Endothelial cell of umbilical vein (primary cell): Measurements from ENCODE around the gene YJU2.

Experiments
- POLR2A ChIP-seq: IDR thresholded peaks from 2 replicates; pipeline ENCODE4 v1.6.1; 2012; ENCODE audit warnings: low read depth, mild to moderate bottlenecking, control low read depth, low read length
- POLR2AphosphoS5 ChIP-seq: IDR thresholded peaks from 2 replicates; pipeline ENCODE4 v1.6.1; 2012; ENCODE audit warnings: low read depth, mild to moderate bottlenecking, control low read depth, low read length, moderate library complexity; ENCODE audit not compliant: insufficient read depth
- TF ChIP-seq, protein P1 (sequence below), 2 donors: IDR thresholded peaks; 1 replicate in 1 of 2; 2 replicates in 1 of 2; pipeline ENCODE4 v1.5.1; 2011; ENCODE audit warnings: low read length in 2 of 2, mild to moderate bottlenecking in 2 of 2, moderate library complexity in 2 of 2, control low read depth in 1 of 2, inconsistent platforms in 1 of 2, low read depth in 1 of 2; ENCODE audit not compliant: insufficient read depth in 1 of 2; ENCODE audit errors: extremely low read depth in 1 of 2

GRCh38 chr19:4291184-4291732 is 44.4 kb downstream of the YJU2 start:
- TF ChIP-seq, protein P1, sequence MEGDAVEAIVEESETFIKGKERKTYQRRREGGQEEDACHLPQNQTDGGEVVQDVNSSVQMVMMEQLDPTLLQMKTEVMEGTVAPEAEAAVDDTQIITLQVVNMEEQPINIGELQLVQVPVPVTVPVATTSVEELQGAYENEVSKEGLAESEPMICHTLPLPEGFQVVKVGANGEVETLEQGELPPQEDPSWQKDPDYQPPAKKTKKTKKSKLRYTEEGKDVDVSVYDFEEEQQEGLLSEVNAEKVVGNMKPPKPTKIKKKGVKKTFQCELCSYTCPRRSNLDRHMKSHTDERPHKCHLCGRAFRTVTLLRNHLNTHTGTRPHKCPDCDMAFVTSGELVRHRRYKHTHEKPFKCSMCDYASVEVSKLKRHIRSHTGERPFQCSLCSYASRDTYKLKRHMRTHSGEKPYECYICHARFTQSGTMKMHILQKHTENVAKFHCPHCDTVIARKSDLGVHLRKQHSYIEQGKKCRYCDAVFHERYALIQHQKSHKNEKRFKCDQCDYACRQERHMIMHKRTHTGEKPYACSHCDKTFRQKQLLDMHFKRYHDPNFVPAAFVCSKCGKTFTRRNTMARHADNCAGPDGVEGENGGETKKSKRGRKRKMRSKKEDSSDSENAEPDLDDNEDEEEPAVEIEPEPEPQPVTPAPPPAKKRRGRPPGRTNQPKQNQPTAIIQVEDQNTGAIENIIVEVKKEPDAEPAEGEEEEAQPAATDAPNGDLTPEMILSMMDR (IDR thresholded peaks at IDR 0.05; ENCODE audit: extremely low read depth in 1 of 2, insufficient read depth in 1 of 2, low read depth in 1 of 2, low read length in 2 of 2): no peak
- TF ChIP-seq POLR2AphosphoS5: no peak
- TF ChIP-seq POLR2A: no peak
